Activated CD4-positive, alpha-beta T cell treated with anti-CD3 and anti-CD28 coated beads, Interleukin-2, amount 10 ng/mL, durations not matched to agents 24 days and 14 days (primary cell): ENCODE results near the gene LINGO4. TPM values are rescaled to one million over a fixed set of nuclear protein-coding genes. Genes with fewer than 3 reads are reported as not detected.

Experiments
- DNase-seq: peaks from one replicate; pipeline ENCODE4 v3.0.0; 2022
- H3K27ac Mint-ChIP-seq: one replicate; pipeline ENCODE4 v1.8.0; 2022; ENCODE audit warnings: mild to moderate bottlenecking, mixed read lengths
- H3K27me3 Mint-ChIP-seq: one replicate; pipeline ENCODE4 v1.8.0; 2022; ENCODE audit warnings: mixed read lengths
- H3K36me3 Mint-ChIP-seq: one replicate; pipeline ENCODE4 v1.8.0; 2022; ENCODE audit warnings: low read depth, mild to moderate bottlenecking, mixed read lengths
- H3K4me1 Mint-ChIP-seq: one replicate; pipeline ENCODE4 v1.8.0; 2021; ENCODE audit warnings: mixed read lengths
- H3K4me3 Mint-ChIP-seq: one replicate; pipeline ENCODE4 v1.8.0; 2022; ENCODE audit warnings: mild to moderate bottlenecking, moderate library complexity, mixed read lengths
- H3K9me3 Mint-ChIP-seq: one replicate; pipeline ENCODE4 v1.8.0; 2021; ENCODE audit warnings: mixed read lengths
- intact Hi-C: fragments of 100-400 bp; cut with micrococcal nuclease; formaldehyde crosslinking; loops from one replicate; pipeline ENCODE4 v1.15.1; 2023
- total RNA-seq: library from RNA; stranded (reverse); gene quantifications from 2 replicates; pipeline ENCODE4 v1.2.3, GENCODE V29; 2022

Gene LINGO4
- total RNA-seq, 1 donor from 2014 or later, result not detected

DNA sequence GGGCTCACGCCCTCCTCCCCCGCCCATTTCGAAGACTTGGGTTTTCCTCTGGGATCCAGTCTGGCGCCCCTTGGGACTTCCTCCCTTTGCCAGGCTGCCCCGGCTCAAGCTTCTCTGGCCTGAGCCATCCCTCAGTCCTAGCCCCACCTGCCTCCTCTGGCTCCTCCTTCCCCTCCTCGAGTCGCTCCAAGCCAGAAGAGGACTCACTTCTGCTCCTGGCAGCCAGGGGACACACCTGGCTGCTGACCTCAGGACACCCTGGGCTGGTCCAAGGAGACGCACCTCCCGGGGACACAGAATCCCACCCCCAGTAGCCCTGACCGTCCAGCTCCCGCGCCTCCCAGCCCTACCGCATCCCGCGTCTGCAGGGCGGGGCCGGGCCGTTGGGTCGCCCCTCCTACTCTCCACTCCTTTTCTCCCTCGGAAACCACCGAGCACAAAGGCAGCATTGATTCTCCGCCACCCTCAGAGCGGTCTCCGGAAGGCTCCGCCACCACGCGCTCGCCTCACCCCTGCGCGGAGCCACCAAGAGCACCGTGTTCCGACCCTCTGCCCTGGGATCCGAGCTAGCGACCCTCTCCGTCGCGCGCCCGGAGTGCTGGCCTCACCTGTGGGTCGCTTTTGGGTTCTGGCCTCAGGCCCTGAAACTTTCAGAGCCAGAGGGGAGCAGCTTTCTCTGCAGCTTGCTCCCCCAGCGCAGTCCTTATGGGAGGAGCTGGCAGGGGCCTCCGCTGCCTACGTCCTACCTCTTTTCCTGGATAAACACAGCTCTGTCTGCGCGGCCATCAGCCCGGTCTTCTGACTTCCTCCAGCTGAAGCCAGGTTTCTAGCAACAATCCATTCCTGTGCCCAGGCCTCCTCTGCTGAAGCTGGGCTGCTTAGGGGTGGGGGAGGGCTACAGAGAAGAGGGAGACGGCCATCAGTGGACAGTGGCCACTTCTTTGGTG is 34.5 kb upstream of the LINGO4 start, which contains the start of gene C2CD4D:
Gene C2CD4D (minus strand): TSS at position 364 of the 947 bp plus-strand sequence. CDS start 831 bp downstream, outside the sequence.
- intact Hi-C loops, result loop anchor here (1.0 to 5.0 kb wide), 4 partner anchors 49 to 397 kb away; partner anchors contain the start of genes MRPL9, SNX27 and TDRKH
- peaks cover 49% of the 10 kb centered on the region for H3K4me1 Mint-ChIP-seq
- H3K36me3 Mint-ChIP-seq, result peaks cover 28% of the 10 kb centered on the region
- no peaks in the 10 kb centered on the region for H3K27me3 Mint-ChIP-seq
- no peaks in the 10 kb centered on the region for H3K9me3 Mint-ChIP-seq
- peak within 1 kb of the TSS; percentile 91 for H3K4me3 Mint-ChIP-seq
- peak; percentile 93 for DNase-seq
- H3K27ac Mint-ChIP-seq, result peak within 1 kb of the TSS; percentile 89

DNA sequence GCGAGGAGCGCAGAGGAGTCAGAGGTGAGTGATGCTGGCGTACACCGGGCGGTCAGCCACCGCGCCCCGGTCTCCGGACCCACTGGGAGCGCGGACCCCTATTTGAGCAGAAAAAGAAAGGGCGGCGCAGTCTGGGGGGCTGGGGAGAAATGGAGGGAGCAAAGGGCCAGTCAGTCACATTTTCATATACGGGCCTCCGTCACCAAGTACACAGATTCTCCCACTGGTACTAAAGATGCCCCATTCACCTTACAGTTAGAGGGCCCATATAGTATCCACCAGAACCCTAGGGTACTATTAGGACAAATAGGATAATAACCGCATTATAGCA is 33.8 kb upstream of the LINGO4 start:
- DNase-seq, result no peak
- peak overlapping the region; percentile 91 for H3K4me3 Mint-ChIP-seq
- intact Hi-C loops, result loop anchor here (1.0 to 5.0 kb wide), 4 partner anchors 48 to 397 kb away; partner anchors contain the start of genes MRPL9, SNX27 and TDRKH
- peak overlapping the region; percentile 89 for H3K27ac Mint-ChIP-seq
- H3K36me3 Mint-ChIP-seq, result peaks cover 23% of the 10 kb centered on the region
- no peaks in the 10 kb centered on the region for H3K27me3 Mint-ChIP-seq
- peaks cover 47% of the 10 kb centered on the region for H3K4me1 Mint-ChIP-seq
- H3K9me3 Mint-ChIP-seq, result no peaks in the 10 kb centered on the region

DNA sequence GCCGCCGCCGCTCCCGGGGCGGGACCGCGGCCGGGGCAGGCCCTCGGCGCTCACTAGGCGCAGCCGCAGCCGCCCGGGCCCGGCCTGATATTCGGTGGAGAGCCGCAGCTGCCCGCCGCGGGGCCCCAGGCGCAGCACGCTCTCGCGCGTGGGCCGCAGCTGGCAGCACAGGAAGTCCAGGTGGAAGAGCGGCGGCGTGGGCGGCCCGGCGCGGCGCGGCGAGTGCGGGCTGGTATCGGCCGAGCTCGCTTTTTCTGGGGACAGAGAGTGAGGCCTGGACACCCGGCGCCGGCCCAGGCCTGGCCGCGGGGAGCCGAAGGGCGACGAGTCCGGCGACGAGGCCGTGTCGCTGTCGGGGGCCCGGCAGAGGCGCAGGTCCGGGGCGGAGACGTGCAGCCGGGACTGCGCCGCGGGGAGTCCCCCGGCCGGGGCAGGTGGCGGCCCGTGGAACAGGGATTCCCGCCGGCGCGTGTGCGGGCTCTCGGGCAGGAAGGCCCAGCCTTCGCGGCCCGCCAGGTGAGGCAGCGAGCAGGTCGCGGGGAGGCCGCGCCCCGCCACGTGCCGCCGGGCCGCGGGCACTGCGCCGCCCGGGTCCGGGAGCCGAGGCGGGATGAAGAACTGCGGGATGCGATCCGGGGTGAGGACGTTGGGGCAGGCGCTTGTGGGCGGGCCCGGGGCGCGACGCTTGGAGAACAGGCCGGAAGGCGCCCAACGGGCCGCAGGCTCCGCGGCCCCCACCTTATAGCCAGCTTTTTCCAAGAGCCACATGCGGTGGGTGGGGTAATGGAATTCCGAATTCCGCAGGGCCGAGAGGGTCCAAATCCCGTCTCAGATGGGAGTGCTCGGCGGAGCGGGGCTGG is 33.2 kb upstream of the LINGO4 start:
- intact Hi-C loops, result loop anchor here (1.0 to 5.0 kb wide), 4 partner anchors 48 to 396 kb away; partner anchors contain the start of genes MRPL9, SNX27 and TDRKH
- Mint-ChIP-seq H3K27me3 (no peaks in the 10 kb centered on the region), H3K9me3 (no peaks in the 10 kb centered on the region), H3K4me1 (peaks cover 53% of the 10 kb centered on the region), H3K27ac (peak overlapping the region; percentile 89), H3K36me3 (peaks cover 20% of the 10 kb centered on the region), H3K4me3 (peak overlapping the region; percentile 91)
- peak; percentile 83 for DNase-seq

DNA sequence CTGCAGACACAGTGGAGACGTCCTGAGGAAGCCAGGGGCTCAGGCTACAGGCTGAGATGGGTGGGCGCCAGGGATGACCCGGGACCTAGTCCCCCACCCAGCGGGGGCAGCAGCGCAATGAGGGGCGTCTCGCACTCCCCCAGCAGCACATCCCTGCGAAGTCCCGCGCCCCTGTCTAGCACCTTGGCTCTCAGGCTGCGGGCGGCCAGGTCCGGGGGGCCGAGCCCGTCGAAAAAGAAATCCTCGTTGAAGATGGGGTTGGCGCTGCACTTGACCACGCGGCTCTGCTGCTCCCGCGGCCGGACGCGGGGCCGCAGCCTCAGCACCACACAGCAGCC is 32.6 kb upstream of the LINGO4 start:
- Mint-ChIP-seq H3K9me3 (no peaks in the 10 kb centered on the region), H3K27ac (peak overlapping the region; percentile 90), H3K4me1 (peaks cover 57% of the 10 kb centered on the region), H3K27me3 (no peaks in the 10 kb centered on the region), H3K4me3 (peak overlapping the region; percentile 87), H3K36me3 (peaks cover 16% of the 10 kb centered on the region)
- DNase-seq, result no peak
- intact Hi-C loops, result loop anchor here (2.0 to 5.0 kb wide), 6 partner anchors 15 to 396 kb away; partner anchors contain the start of genes SNX27, TDRKH and TUFT1

DNA sequence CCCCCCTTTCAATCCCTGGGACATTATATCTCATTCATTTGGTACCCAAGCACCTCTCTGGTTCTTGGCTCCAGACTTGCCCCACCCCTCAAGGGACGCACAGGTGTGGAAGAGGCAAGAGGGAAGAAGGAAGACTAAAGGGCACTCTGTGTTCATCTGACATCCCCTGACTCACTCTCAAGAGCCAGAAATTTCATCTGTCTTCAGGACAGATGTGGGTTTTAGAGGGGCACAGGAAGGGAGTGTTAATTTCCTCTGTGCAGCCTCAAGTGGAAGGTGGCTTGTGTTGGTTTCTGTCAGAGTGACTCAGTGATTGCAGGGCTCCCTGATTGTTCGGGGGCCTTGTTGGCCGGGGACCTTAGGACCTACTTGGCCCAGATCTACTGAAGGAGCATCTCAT is 32.0 kb upstream of the LINGO4 start:
- Mint-ChIP-seq H3K36me3 (peaks cover 15% of the 10 kb centered on the region), H3K27me3 (no peaks in the 10 kb centered on the region), H3K9me3 (no peaks in the 10 kb centered on the region), H3K4me1 (peaks cover 61% of the 10 kb centered on the region), H3K4me3 (peak overlapping the region; percentile 87), H3K27ac (peak overlapping the region; percentile 90)
- intact Hi-C loops, result loop anchor here (2.0 to 5.0 kb wide), 5 partner anchors 14 to 395 kb away; partner anchors contain the start of genes SNX27 and TUFT1
- peak; percentile 72 for DNase-seq

DNA sequence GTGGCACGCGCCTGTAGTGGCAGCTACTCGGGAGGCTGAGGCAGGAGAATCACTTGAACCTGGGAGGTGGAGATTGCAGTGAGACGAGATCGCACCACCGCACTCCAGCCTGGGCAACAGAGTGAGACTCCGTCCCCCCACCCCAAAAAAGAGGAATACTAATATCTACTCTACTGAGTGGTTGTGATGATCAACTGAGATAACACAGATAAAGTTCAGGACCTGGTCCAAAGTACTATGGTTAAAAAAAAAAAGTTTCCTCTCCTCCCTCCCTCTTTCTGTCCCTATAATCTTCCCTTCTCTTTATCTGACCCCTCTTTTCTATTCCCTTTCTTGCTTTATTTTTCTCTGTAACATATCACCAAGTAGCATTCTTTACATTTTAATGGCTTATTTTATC is 30.4 kb upstream of the LINGO4 start:
- no peak for DNase-seq
- Mint-ChIP-seq H3K4me1 (peaks cover 59% of the 10 kb centered on the region), H3K27me3 (no peaks in the 10 kb centered on the region), H3K36me3 (peaks cover 6% of the 10 kb centered on the region), H3K27ac (no peak overlapping the region), H3K9me3 (no peaks in the 10 kb centered on the region), H3K4me3 (no peak overlapping the region)
- intact Hi-C loops, result loop anchor here (5.0 kb wide), 2 partner anchors 223 to 393 kb away; partner anchors contain the start of gene SNX27

DNA sequence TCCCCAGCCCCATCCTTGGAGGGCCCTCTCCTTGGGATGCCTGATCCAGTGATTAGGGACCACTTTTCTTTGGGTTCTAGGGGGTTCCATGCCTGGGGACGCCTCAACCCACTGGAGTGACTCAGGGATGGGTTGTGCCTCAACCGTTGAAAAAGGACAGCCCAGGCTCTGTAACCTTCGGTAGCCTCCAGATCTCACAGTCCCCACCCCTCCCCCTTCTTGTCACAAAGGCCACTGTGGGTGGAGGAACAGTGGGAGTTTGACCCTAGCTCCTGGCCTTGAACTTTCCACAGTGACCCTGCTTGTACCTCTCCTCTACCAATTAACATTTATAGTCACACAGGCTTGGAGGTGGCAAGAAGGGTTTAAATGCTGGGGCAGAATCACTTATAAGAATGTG is 29.0 kb upstream of the LINGO4 start:
- H3K27me3 Mint-ChIP-seq, result no peaks in the 10 kb centered on the region
- peaks cover 2% of the 10 kb centered on the region for H3K36me3 Mint-ChIP-seq
- intact Hi-C loops, result no loop called here
- H3K27ac Mint-ChIP-seq, result no peak overlapping the region
- no peak overlapping the region for H3K4me3 Mint-ChIP-seq
- DNase-seq, result no peak
- H3K9me3 Mint-ChIP-seq, result no peaks in the 10 kb centered on the region
- H3K4me1 Mint-ChIP-seq, result peaks cover 62% of the 10 kb centered on the region

DNA sequence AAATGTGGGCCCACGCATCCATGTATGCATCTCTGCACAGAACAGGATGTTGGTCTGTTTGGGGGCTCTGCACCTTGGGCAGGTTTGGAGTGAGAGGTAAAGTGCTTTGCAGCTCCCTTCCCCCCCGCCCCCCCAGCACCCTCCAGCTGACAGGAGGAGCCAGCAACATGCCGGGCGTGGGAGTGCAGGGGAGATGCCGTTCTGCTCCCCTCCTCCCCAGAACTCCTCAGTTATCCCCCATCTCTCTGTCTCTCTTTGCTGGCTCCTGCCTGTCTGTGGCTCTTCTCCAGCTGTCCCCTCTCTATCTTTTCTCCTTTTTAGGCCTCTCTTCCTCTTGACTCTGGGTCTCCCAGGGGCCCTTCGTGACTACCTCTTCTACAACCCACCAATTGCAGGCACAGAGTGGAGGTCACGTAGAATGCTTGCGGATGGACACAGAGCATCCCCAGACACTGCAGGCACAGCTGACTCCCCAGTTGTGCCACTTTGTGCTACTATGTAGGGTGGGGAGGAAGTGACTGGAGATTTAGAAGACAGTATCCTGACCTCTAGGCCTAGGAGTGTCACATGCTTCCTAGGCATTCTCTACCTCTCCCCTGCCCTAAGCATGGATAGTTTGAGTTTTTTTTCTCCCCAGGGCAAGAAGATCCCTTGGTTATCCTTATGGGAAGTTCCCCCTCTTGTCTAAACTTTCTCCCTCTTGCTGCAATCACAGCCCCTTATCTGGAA is 28.1 kb upstream of the LINGO4 start:
- H3K27ac Mint-ChIP-seq, result peak overlapping the region; percentile 38
- intact Hi-C loops, result no loop called here
- H3K36me3 Mint-ChIP-seq, result peaks cover 2% of the 10 kb centered on the region
- H3K9me3 Mint-ChIP-seq, result no peaks in the 10 kb centered on the region
- H3K27me3 Mint-ChIP-seq, result no peaks in the 10 kb centered on the region
- peaks cover 66% of the 10 kb centered on the region for H3K4me1 Mint-ChIP-seq
- DNase-seq, result no peak
- no peak overlapping the region for H3K4me3 Mint-ChIP-seq

DNA sequence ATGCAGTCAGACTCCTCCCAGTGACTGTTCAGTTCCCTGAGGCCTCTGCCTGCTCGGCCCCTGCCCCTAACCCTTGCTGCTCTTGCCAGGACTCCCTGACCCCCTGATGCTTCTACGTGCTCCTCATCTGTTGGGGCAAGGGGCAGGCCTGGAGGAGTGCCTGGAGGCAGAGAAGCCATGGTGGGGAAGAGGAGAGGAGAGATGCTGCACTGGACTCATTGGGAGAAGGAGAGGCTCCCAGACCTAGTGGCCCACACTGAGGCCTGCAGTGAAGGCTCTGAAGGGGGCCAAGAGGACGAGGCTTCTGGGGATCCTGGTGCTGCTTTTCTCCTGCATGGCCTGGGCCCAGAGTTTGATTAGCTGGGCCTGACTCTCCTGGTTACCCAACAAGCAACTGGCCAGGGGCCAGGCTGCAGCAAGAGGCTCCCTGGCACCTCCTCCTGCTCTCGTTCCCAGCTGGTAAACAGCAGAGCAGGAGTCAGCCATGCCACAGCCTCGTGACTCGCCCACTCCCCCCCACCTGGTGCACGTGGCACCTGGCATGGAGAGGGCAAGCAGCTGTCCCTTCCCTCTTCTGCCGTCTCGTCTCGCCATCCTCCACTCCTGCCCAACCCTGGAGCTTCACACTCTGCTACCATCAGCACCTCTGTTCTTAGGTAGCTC is 27.2 kb upstream of the LINGO4 start:
- Mint-ChIP-seq H3K4me3 (no peak overlapping the region), H3K9me3 (no peaks in the 10 kb centered on the region), H3K27me3 (no peaks in the 10 kb centered on the region), H3K36me3 (no peaks in the 10 kb centered on the region), H3K27ac (peak overlapping the region; percentile 56), H3K4me1 (peaks cover 70% of the 10 kb centered on the region)
- DNase-seq, result no peak
- intact Hi-C loops, result no loop called here

DNA sequence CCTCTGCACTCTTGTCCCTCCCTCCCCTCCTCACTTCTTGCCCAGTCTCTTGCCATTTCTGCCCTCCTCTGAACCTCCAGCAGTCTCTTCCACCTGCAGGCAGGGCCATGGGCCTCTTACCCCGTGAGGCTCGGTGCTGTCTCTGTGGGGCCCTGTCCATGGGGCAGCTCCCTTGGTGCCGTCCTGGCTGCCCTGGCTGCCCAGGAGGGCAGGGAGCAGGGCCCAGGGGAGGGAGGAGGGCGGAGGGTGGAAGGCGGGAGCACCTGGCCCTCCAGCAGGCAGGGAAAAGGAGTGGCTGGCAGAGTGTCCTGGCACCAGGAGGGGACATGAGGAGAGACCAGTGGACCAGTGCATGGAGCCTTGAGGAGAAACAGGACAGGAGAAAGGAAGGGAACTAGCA is 26.4 kb upstream of the LINGO4 start, which contains the start of gene RORC:
Gene RORC (minus strand): TSS at position 198 of the 400 bp plus-strand sequence. CDS start 38 bp downstream, at position 160.
- Mint-ChIP-seq H3K36me3 (no peaks in the 10 kb centered on the region), H3K9me3 (no peaks in the 10 kb centered on the region), H3K27ac (peak within 1 kb of the TSS; percentile 72), H3K27me3 (no peaks in the 10 kb centered on the region), H3K4me1 (peaks cover 62% of the 10 kb centered on the region), H3K4me3 (peak within 1 kb of the TSS; percentile 33)
- DNase-seq, result peak; percentile 54
- intact Hi-C loops, result no loop called here

DNA sequence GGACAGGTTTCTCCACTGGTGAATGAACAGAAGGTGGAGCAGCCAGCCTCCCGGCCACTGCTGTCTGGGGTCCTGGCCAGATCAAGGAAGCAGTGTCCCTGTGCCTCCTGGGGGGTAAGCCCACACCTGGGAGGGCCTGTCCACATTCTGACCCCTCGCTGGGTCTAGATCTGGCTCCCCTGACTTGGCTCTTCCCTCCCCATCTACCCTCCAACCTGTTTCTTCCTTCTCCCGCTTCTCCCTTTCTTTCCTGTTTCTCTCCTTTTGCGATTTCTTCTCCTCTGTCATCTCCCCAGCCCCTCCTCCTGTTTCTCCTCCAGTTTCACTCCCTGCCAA is 26.0 kb upstream of the LINGO4 start:
- H3K9me3 Mint-ChIP-seq, result no peaks in the 10 kb centered on the region
- no peak for DNase-seq
- intact Hi-C loops, result no loop called here
- peak overlapping the region; percentile 72 for H3K27ac Mint-ChIP-seq
- H3K27me3 Mint-ChIP-seq, result no peaks in the 10 kb centered on the region
- H3K4me1 Mint-ChIP-seq, result peaks cover 61% of the 10 kb centered on the region
- peak overlapping the region; percentile 33 for H3K4me3 Mint-ChIP-seq
- H3K36me3 Mint-ChIP-seq, result no peaks in the 10 kb centered on the region

DNA sequence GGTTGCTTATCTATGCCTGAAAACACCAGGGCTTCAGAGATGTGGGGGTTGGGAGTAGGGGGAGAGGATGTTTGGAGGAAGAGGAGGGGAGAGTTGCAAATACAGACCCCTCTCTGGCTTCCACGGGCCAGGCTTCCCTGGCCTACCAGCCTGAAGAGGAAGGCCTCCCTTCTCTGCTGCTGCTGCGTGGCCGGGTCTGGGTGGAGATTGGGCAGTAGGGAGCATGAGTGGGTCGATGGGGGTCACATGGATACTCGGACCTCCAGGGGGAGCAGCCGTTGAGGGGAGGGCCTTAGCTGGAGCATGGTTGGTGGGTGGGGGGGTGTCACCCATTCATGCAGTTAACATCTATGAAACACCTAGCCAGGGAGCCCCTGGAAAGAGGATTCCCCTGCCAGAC is 24.8 kb upstream of the LINGO4 start:
- peaks cover 62% of the 10 kb centered on the region for H3K4me1 Mint-ChIP-seq
- intact Hi-C loops, result no loop called here
- H3K4me3 Mint-ChIP-seq, result peak overlapping the region; percentile 60
- DNase-seq, result no peak
- peak overlapping the region; percentile 82 for H3K27ac Mint-ChIP-seq
- H3K36me3 Mint-ChIP-seq, result no peaks in the 10 kb centered on the region
- H3K27me3 Mint-ChIP-seq, result no peaks in the 10 kb centered on the region
- no peaks in the 10 kb centered on the region for H3K9me3 Mint-ChIP-seq
